Naive thymus-derived CD4-positive, alpha-beta T cell (primary cell): ENCODE data around the gene HSPB6. TPM values are rescaled to one million over a fixed set of nuclear protein-coding genes. Genes with fewer than 3 reads are reported as not detected.

ENCODE experiments used
- ATAC-seq: fragments of 150-1000 bp; cut with Tn5 transposase; 2 replicates; pipeline ENCODE4 v1.10.0; 2021; ENCODE audit warnings: mild to moderate bottlenecking, moderate library complexity
- CTCF ChIA-PET: fragments of 350-600 bp; sonication (Branson Sonifier 250); formaldehyde crosslinking; loops from one replicate; lab custom pipeline; 2021; ENCODE audit warnings: antibody characterized with exemption; lab: Charles Lee
- POLR2A ChIA-PET: fragments of 350-600 bp; sonication (Branson Sonifier 250); formaldehyde crosslinking; loops from one replicate; lab custom pipeline; 2021; ENCODE audit warnings: antibody characterized with exemption, inconsistent platforms; lab: Charles Lee
- DNase-seq, 9 donors: peaks; one replicate each; pipeline versions ENCODE4 v3.0.0 to v3.0.0-alpha.2; 2020 to 2022; ENCODE audit warnings: mixed read lengths in 1 of 9
- H3K27ac ChIP-seq: one replicate; pipeline ENCODE4 v1.7.0; 2013; ENCODE audit warnings: mild to moderate bottlenecking, low read depth, low read length, moderate library complexity
- H3K27me3 ChIP-seq, 2 donors: one replicate each; pipeline ENCODE4 v1.7.0; 2013; ENCODE audit warnings: low read length in 2 of 2, mild to moderate bottlenecking in 2 of 2, moderate library complexity in 2 of 2; ENCODE audit not compliant: control insufficient read depth in 2 of 2, insufficient read depth in 2 of 2
- H3K36me3 ChIP-seq, 3 experiments: 1 replicate in 2 of 3; 2 replicates in 1 of 3; pipeline ENCODE4 v1.7.0; 2013; ENCODE audit warnings: low read length in 3 of 3, mild to moderate bottlenecking in 3 of 3, moderate library complexity in 1 of 3; ENCODE audit not compliant: insufficient read depth in 3 of 3, control insufficient read depth in 2 of 3
- H3K4me1 ChIP-seq, 2 donors: one replicate each; pipeline ENCODE4 v1.7.0; 2013; ENCODE audit warnings: low read length in 2 of 2, mild to moderate bottlenecking in 2 of 2, moderate library complexity in 1 of 2; ENCODE audit not compliant: control insufficient read depth in 2 of 2, insufficient read depth in 2 of 2
- H3K4me3 ChIP-seq: 2 replicates; pipeline ENCODE4 v1.7.0; 2013; ENCODE audit warnings: mild to moderate bottlenecking, low read length
- H3K9me3 ChIP-seq, 3 experiments: 1 replicate in 2 of 3; 2 replicates in 1 of 3; pipeline ENCODE4 v1.7.0; 2013; ENCODE audit warnings: low read length in 3 of 3; ENCODE audit not compliant: control insufficient read depth in 2 of 3
- H3K27ac Mint-ChIP-seq, 9 donors: one replicate each; pipeline ENCODE4 v1.8.0; 2020 to 2022; ENCODE audit warnings: mixed read lengths in 9 of 9, mild to moderate bottlenecking in 8 of 9, moderate library complexity in 5 of 9, inconsistent platforms in 2 of 9
- H3K27me3 Mint-ChIP-seq, 5 donors: one replicate each; pipeline ENCODE4 v1.8.0; 2021 to 2022; ENCODE audit warnings: mixed read lengths in 5 of 5, mild to moderate bottlenecking in 1 of 5
- H3K36me3 Mint-ChIP-seq, 5 donors: one replicate each; pipeline ENCODE4 v1.8.0; 2020 to 2022; ENCODE audit warnings: mixed read lengths in 5 of 5, mild to moderate bottlenecking in 3 of 5, inconsistent platforms in 1 of 5
- H3K4me1 Mint-ChIP-seq, 7 donors: one replicate each; pipeline ENCODE4 v1.8.0; 2020 to 2022; ENCODE audit warnings: mixed read lengths in 7 of 7, mild to moderate bottlenecking in 3 of 7, inconsistent platforms in 1 of 7
- H3K4me3 Mint-ChIP-seq, 10 donors: one replicate each; pipeline ENCODE4 v1.8.0; 2020 to 2022; ENCODE audit warnings: mild to moderate bottlenecking in 10 of 10, mixed read lengths in 10 of 10, moderate library complexity in 6 of 10, inconsistent platforms in 2 of 10
- H3K9me3 Mint-ChIP-seq, 11 donors: one replicate each; pipeline ENCODE4 v1.8.0; 2020 to 2022; ENCODE audit warnings: mixed read lengths in 11 of 11, mild to moderate bottlenecking in 4 of 11, inconsistent platforms in 1 of 11, moderate library complexity in 1 of 11
- intact Hi-C, 2 donors: fragments of 100-400 bp; cut with micrococcal nuclease; formaldehyde crosslinking; loops; one replicate each; pipeline ENCODE4 v1.15.1; 2023
- polyA plus RNA-seq, 2 donors: library from polyadenylated mRNA; unstranded; fragments of 300-500 nt; fragmentation: Illumina TruSeq; gene quantifications; one replicate each; pipeline ENCODE4 v1.2.3, GENCODE V29; 2021
- total RNA-seq, 6 experiments: library from RNA in 5 of 6; stranded (reverse) in 5 of 6; gene quantifications; 1 replicate in 5 of 6; 2 replicates in 1 of 6; pipeline ENCODE4 v1.2.3 and lab custom pipeline; 2021 to 2026

Gene HSPB6
- total and polyA plus RNA-seq, 7 experiments from 2014 or later, result 0.22 TPM; not detected in 6

DNA sequence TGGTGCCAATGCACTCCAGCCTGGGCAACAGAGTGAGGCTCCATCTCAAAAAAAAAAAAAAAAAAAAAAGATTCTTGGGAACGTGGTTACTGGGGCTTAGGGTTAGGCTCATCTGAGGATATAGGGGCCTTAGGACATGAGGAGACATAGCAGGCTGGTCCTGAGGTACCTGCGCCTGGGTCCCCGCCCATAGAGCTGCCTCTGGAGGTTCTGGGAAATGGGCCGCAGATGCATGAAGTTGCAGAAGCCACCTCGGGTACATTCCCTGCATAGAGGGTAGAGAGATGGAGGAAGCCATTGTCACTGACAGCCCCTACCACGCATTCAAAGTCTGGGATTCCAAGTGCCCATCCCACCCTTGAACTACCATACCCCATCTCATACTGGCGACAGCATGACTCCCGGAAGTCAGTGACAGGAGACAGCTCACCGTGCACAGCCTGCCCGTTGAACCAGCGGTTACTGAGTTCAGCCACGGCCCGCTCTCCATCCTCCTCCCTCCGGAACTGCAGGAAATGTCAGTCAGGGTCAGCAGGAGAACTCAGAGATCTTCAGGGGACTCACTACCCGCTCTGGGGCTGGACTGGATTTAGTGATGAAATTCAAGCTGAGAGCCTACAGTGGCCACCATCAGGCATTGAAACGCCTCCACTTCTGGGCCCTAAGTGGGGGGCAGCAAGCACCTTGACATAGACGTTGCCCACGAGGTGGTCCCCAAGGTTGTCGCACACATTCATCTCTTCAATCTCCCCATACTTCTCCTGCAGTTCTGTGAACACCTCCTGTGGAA lies 13.0 kb downstream of the HSPB6 start:
- no peak for ATAC-seq

DNA sequence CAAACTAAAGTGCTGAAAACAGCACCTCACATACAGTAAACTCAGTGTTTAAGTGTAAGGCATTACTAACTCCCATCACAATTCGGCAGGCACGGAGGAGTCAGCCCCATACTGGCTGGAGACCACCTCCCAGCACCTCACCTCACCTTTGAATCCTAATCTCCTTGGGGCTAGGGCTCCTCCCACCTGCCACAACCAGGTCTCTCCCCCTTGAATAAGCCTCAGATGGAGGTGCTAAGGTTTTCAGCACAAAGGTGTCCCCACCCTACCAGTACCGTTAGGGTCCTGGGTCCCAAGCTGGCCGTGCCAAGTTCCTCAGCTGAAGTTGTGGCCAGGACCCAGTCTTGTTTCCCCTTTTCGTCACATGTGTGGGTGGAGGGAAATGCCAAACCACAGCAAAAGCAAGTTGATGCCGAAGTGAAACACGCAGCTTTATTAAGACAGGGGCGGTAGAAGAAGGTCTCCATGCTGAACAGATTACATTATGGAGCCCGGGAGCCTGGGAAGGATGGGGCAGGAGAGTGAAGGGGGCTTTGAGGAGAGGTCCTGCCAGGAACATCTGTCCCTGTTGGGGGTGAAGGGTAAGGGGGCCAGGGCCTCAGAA lies 14.6 kb downstream of the HSPB6 start, which contains the start of gene IGFLR1:
Gene IGFLR1, minus strand, starts transcription at position 332 of the 604 bp plus-strand sequence. CDS start 1,272 bp downstream, outside the sequence.
- H3K27me3 ChIP-seq, result no peaks in the 10 kb centered on the region
- peak within 1 kb of the TSS; percentile 87 to 100 (median 91) for H3K4me3 Mint-ChIP-seq
- ATAC-seq (no peak), DNase-seq (peak; percentile 32 to 77 (median 73))
- H3K9me3 ChIP-seq, result no peaks in the 10 kb centered on the region
- intact Hi-C loops, result loop anchor here (5.0 to 10.0 kb wide), 2 partner anchors 473 to 475 kb away; partner anchors contain the start of genes USF2 (in 1 of the 2), ZNF146 (in 1 of the 2) and ZNF565 (in 1 of the 2)
- ChIA-PET POLR2A (interaction anchor here (0.8 to 2.1 kb wide), 11 partner anchors 10 to 272 kb away, joined by 3 to 14 read pairs (median 4); partner anchors contain the start of genes ALKBH6, COX6B1, HSPB6 and KMT2B), CTCF (no interaction called here)
- H3K27me3 Mint-ChIP-seq, result peaks cover 0 to 2% (median 0%) of the 10 kb centered on the region in 5 donors
- H3K36me3 ChIP-seq, result peaks cover 0 to 31% (median 4%) of the 10 kb centered on the region in 3 experiments
- H3K4me1 ChIP-seq, result peaks cover 36% of the 10 kb centered on the region in 2 donors
- peaks cover 29 to 68% (median 53%) of the 10 kb centered on the region in 7 donors for H3K4me1 Mint-ChIP-seq
- H3K27ac ChIP-seq, result peak within 1 kb of the TSS; percentile 91
- H3K4me3 ChIP-seq, result peak within 1 kb of the TSS; percentile 79
- peaks cover 0 to 2% (median 0%) of the 10 kb centered on the region in 11 donors for H3K9me3 Mint-ChIP-seq
- peak within 1 kb of the TSS; percentile 95 to 99 (median 97) for H3K27ac Mint-ChIP-seq
- H3K36me3 Mint-ChIP-seq, result peaks cover 5 to 17% (median 6%) of the 10 kb centered on the region in 5 donors

More for the DNA sequence above, 13.0 kb downstream of the HSPB6 start:
- Histone ChIP-seq H3K27ac (peak overlapping the region; percentile 98), H3K4me3 (peak overlapping the region; percentile 99), H3K27me3 (no peaks in the 10 kb centered on the region), H3K4me1 (peaks cover 39 to 43% of the 10 kb centered on the region in 2 donors), H3K36me3 (peaks cover 0 to 20% (median 0%) of the 10 kb centered on the region in 3 experiments), H3K9me3 (no peaks in the 10 kb centered on the region)
- H3K9me3 Mint-ChIP-seq, result peaks cover 0 to 2% (median 0%) of the 10 kb centered on the region in 11 donors
- intact Hi-C loops, result loop anchor here (2.0 to 10.0 kb wide), 7 partner anchors 99 to 1011 kb away; partner anchors contain the start of genes POLR2I (in 1 of the 2), TBCB (in 1 of the 2), USF2 (in 1 of the 2) and ZNF146 (in 1 of the 2)
- ChIA-PET POLR2A (interaction anchor here (1.0 to 2.9 kb wide), 17 partner anchors 9 to 371 kb away, joined by 3 to 20 read pairs (median 4); partner anchors contain the start of genes COX6B1, HSPB6, KMT2B and POLR2I), CTCF (interaction anchor here (1.2 kb wide), 1 partner anchor 16 kb away, joined by 3 read pairs; no protein-coding TSS in a partner anchor)
- H3K4me1 Mint-ChIP-seq, result peaks cover 23 to 74% (median 56%) of the 10 kb centered on the region in 7 donors
- peak overlapping the region; percentile 96 to 100 (median 99) for H3K27ac Mint-ChIP-seq
- peak overlapping the region; percentile 87 to 100 (median 96) for H3K4me3 Mint-ChIP-seq
- peaks cover 0 to 2% (median 0%) of the 10 kb centered on the region in 5 donors for H3K27me3 Mint-ChIP-seq
- DNase-seq, result no peak
- peaks cover 3 to 11% (median 5%) of the 10 kb centered on the region in 5 donors for H3K36me3 Mint-ChIP-seq

DNA sequence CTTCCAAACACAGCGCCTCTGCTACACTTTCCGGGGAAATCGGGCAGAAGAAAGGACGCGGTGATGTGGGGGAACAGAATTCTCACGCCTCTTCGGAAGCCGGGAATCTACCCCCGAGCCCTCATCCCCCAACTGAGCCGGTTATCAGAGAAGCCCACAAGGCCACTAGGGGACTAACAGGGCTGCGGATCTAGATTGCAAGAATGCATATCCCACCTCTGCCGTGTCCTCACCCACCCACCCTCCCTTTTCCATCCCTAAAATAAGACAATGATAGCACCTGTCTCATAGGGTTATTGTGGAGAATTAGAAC lies 15.7 kb downstream of the HSPB6 start:
- H3K4me1 ChIP-seq, result peaks cover 32 to 33% of the 10 kb centered on the region in 2 donors
- no peaks in the 10 kb centered on the region for H3K9me3 ChIP-seq
- H3K4me3 ChIP-seq, result peak overlapping the region; percentile 89
- Mint-ChIP-seq H3K27ac (peak overlapping the region; percentile 85 to 99 (median 96)), H3K4me1 (peaks cover 27 to 72% (median 54%) of the 10 kb centered on the region in 7 donors), H3K27me3 (peaks cover 0 to 2% (median 0%) of the 10 kb centered on the region in 5 donors), H3K4me3 (peak overlapping the region; percentile 87 to 100 (median 92)), H3K9me3 (peaks cover 0 to 2% (median 0%) of the 10 kb centered on the region in 11 donors), H3K36me3 (peaks cover 5 to 20% (median 6%) of the 10 kb centered on the region in 5 donors)
- DNase-seq, result no peak
- ATAC-seq, result no peak
- POLR2A ChIA-PET, result interaction anchor here (0.8 to 2.4 kb wide), 11 partner anchors 7 to 93 kb away, joined by 3 to 12 read pairs (median 7); partner anchors contain the start of genes COX6B1, HSPB6, KMT2B and LIN37
- intact Hi-C loops, result loop anchor here (5.0 to 10.0 kb wide), 2 partner anchors 474 kb away; partner anchors contain the start of genes USF2 (in 1 of the 2), ZNF146 (in 1 of the 2) and ZNF565 (in 1 of the 2)
- peak overlapping the region; percentile 91 for H3K27ac ChIP-seq
- CTCF ChIA-PET, result interaction anchor here (1.2 to 1.6 kb wide), 2 partner anchors 11 to 46 kb away, joined by 4 to 8 read pairs; no protein-coding TSS in a partner anchor
- no peaks in the 10 kb centered on the region for H3K27me3 ChIP-seq
- H3K36me3 ChIP-seq, result peaks cover 0 to 42% (median 4%) of the 10 kb centered on the region in 3 experiments

DNA sequence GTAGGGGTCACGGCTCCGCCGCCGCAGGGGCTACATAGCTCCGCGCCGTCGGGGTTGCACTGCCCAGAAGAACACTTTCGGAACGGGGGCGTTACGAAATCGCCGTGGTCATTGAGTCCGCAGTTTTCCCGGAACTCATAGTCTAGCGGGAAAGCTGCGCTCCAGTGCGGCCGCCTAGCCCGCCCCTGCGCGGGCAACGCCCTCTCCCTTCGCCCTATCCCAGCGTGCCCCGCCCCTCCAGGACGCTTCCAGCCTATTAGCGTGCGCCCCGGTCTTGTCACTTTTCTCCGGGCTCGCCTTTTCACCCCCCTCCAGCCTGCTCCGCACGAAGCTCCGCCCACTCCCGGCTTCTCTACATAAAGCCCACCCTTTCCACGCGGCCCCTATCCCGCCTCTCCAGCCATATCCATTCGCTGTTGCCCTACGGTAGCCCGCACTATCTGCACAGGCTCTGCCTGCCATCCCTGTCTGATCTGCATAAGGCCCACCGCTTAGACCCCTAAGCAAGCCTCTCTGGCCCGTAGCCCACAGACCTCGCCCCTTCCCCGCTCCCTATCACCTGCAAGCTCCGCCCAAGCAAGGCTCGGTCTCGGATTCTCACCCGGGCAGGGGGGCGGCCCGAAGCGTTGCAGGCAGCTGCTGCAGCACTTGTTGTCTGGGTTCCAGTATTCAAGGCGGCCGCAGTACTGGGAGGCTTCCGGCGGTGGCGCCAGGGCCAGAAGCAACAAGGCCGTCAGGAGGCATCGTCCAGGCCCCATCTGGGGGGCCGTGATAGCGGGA lies 16.2 kb downstream of the HSPB6 start:
- H3K4me3 ChIP-seq, result peak overlapping the region; percentile 89
- H3K36me3 ChIP-seq, result peaks cover 0 to 44% (median 4%) of the 10 kb centered on the region in 3 experiments
- Mint-ChIP-seq H3K36me3 (peaks cover 5 to 21% (median 7%) of the 10 kb centered on the region in 5 donors), H3K27ac (peak overlapping the region; percentile 85 to 99 (median 96)), H3K4me1 (peaks cover 25 to 67% (median 48%) of the 10 kb centered on the region in 7 donors), H3K4me3 (peak overlapping the region; percentile 87 to 100 (median 92)), H3K27me3 (peaks cover 0 to 2% (median 0%) of the 10 kb centered on the region in 5 donors), H3K9me3 (no peaks in the 10 kb centered on the region)
- no peaks in the 10 kb centered on the region for H3K9me3 ChIP-seq
- POLR2A ChIA-PET, result interaction anchor here (0.7 to 2.4 kb wide), 15 partner anchors 8 to 599 kb away, joined by 3 to 12 read pairs (median 6); partner anchors contain the start of genes COX6B1, HSPB6, KMT2B and LIN37
- H3K27ac ChIP-seq, result peak overlapping the region; percentile 91
- CTCF ChIA-PET, result interaction anchor here (0.7 to 1.6 kb wide), 4 partner anchors 10 to 106 kb away, joined by 3 to 8 read pairs (median 4); no protein-coding TSS in a partner anchor
- no peaks in the 10 kb centered on the region for H3K27me3 ChIP-seq
- peaks cover 27% of the 10 kb centered on the region in 2 donors for H3K4me1 ChIP-seq
- ATAC-seq, result peak; percentile 78
- intact Hi-C loops, result loop anchor here (1.0 to 10.0 kb wide), 12 partner anchors 8 to 474 kb away; partner anchors contain the start of genes ARHGAP33 (in 2 of the 2), COX6B1 (in 1 of the 2), LIN37 (in 1 of the 2) and PROSER3 (in 1 of the 2)
- DNase-seq, result peak; percentile 81 to 95 (median 92)

DNA sequence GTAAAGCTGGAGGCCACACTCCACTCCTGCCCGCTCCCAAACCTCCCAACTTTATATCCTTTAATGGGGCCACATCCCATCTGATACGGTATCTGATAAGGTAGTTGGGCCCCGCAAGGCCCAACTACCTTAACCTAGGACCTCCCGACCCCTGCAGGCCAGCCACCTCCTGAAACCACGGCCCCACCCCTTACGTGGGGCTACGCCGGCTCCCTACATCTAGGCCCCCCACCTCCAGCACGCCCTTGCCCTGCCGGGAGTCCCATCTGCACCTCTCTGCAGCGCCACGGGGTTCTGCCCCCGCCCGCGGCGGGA lies 16.8 kb downstream of the HSPB6 start:
- Histone ChIP-seq H3K4me3 (peak overlapping the region; percentile 89), H3K27ac (peak overlapping the region; percentile 91), H3K36me3 (peaks cover 0 to 47% (median 4%) of the 10 kb centered on the region in 3 experiments), H3K27me3 (no peaks in the 10 kb centered on the region), H3K9me3 (no peaks in the 10 kb centered on the region), H3K4me1 (peaks cover 27% of the 10 kb centered on the region in 2 donors)
- ATAC-seq (peak; percentile 3), DNase-seq (no peak)
- Mint-ChIP-seq H3K27ac (peak overlapping the region in 6 of 9 donors; percentile 85 to 99 (median 94)), H3K4me3 (peak overlapping the region; percentile 87 to 100 (median 92)), H3K36me3 (peaks cover 5 to 25% (median 9%) of the 10 kb centered on the region in 5 donors), H3K4me1 (peaks cover 25 to 63% (median 44%) of the 10 kb centered on the region in 7 donors), H3K27me3 (no peaks in the 10 kb centered on the region), H3K9me3 (no peaks in the 10 kb centered on the region)
- ChIA-PET CTCF (interaction anchor here (0.7 to 1.6 kb wide), 4 partner anchors 10 to 107 kb away, joined by 3 to 8 read pairs (median 4); no protein-coding TSS in a partner anchor), POLR2A (interaction anchor here (0.7 to 2.4 kb wide), 15 partner anchors 8 to 598 kb away, joined by 3 to 12 read pairs (median 6); partner anchors contain the start of genes COX6B1, HSPB6, KMT2B and LIN37)
- intact Hi-C loops, result loop anchor here (1.0 to 10.0 kb wide), 12 partner anchors 8 to 475 kb away; partner anchors contain the start of genes ARHGAP33 (in 2 of the 2), COX6B1 (in 1 of the 2), LIN37 (in 1 of the 2) and PROSER3 (in 1 of the 2)
